DND-41 (cell line): Measurements from ENCODE around the gene EYS.

ENCODE experiments used
- EZH2 ChIP-seq: IDR thresholded peaks from 3 replicates; pipeline ENCODE4 v1.6.1; 2012; ENCODE audit warnings: borderline replicate concordance, low read depth, mild to moderate bottlenecking, moderate library complexity, low read length, inconsistent platforms; ENCODE audit not compliant: severe bottlenecking
- TF ChIP-seq, protein P1 (sequence below): IDR thresholded peaks from 2 replicates; pipeline ENCODE4 v1.5.1; 2012; ENCODE audit warnings: borderline replicate concordance, low read length, moderate library complexity, mild to moderate bottlenecking; ENCODE audit not compliant: poor library complexity, severe bottlenecking; ENCODE audit errors: extremely low read depth

- TF ChIP-seq, protein P1, sequence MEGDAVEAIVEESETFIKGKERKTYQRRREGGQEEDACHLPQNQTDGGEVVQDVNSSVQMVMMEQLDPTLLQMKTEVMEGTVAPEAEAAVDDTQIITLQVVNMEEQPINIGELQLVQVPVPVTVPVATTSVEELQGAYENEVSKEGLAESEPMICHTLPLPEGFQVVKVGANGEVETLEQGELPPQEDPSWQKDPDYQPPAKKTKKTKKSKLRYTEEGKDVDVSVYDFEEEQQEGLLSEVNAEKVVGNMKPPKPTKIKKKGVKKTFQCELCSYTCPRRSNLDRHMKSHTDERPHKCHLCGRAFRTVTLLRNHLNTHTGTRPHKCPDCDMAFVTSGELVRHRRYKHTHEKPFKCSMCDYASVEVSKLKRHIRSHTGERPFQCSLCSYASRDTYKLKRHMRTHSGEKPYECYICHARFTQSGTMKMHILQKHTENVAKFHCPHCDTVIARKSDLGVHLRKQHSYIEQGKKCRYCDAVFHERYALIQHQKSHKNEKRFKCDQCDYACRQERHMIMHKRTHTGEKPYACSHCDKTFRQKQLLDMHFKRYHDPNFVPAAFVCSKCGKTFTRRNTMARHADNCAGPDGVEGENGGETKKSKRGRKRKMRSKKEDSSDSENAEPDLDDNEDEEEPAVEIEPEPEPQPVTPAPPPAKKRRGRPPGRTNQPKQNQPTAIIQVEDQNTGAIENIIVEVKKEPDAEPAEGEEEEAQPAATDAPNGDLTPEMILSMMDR, result no peak
- no peak for TF ChIP-seq EZH2
Measured at GRCh38 chr6:64715624-64716023, 991.4 kb downstream of the EYS start.
